H9 (cell line): ENCODE measurements around the gene ZNF664. TPM values are rescaled to one million over a fixed set of nuclear protein-coding genes. Genes with fewer than 3 reads are reported as not detected.

Experiments used
- DNase-seq: peaks from one replicate; pipeline ENCODE4 v3.0.0-alpha.2; 2017
- H2AFZ ChIP-seq: one replicate; pipeline ENCODE4 v1.6.1; 2013; ENCODE audit warnings: mild to moderate bottlenecking, low read length, control low read depth, moderate library complexity
- H2AK5ac ChIP-seq: 2 replicates; pipeline ENCODE4 v1.6.1; 2013; ENCODE audit warnings: low read length, control low read depth, mixed read lengths; ENCODE audit not compliant: insufficient read length
- H2BK120ac ChIP-seq: one replicate; pipeline ENCODE4 v1.6.1; 2013; ENCODE audit warnings: low read depth, mild to moderate bottlenecking, low read length, control low read depth, inconsistent platforms; ENCODE audit not compliant: poor library complexity, severe bottlenecking
- H2BK12ac ChIP-seq: 2 replicates; pipeline ENCODE4 v1.6.1; 2013; ENCODE audit warnings: low read length, control low read depth, mixed read lengths, low read depth; ENCODE audit not compliant: insufficient read length
- H2BK15ac ChIP-seq: 2 replicates; pipeline ENCODE4 v1.6.1; 2013; ENCODE audit warnings: low read depth, low read length, control low read depth
- H2BK20ac ChIP-seq: one replicate; pipeline ENCODE4 v1.6.1; 2013; ENCODE audit warnings: low read depth, mild to moderate bottlenecking, low read length, control low read depth, inconsistent platforms; ENCODE audit not compliant: poor library complexity, severe bottlenecking
- H2BK5ac ChIP-seq: 2 replicates; pipeline ENCODE4 v1.6.1; 2013; ENCODE audit warnings: low read length, control low read depth, mixed read lengths; ENCODE audit not compliant: insufficient read length
- H3K14ac ChIP-seq: 2 replicates; pipeline ENCODE4 v1.6.1; 2013; ENCODE audit warnings: low read length, control low read depth; ENCODE audit not compliant: insufficient read depth
- H3K18ac ChIP-seq: 2 replicates; pipeline ENCODE4 v1.6.1; 2013; ENCODE audit warnings: low read depth, mild to moderate bottlenecking, mixed read lengths, low read length, control low read depth; ENCODE audit not compliant: insufficient read length
- H3K23ac ChIP-seq: 2 replicates; pipeline ENCODE4 v1.6.1; 2013; ENCODE audit warnings: low read length, control low read depth, mixed read lengths, low read depth; ENCODE audit not compliant: insufficient read length
- H3K23me2 ChIP-seq: 2 replicates; pipeline ENCODE4 v1.6.1; 2013; ENCODE audit warnings: low read depth, mild to moderate bottlenecking, mixed read lengths, low read length, control low read depth; ENCODE audit not compliant: insufficient read length, poor library complexity, severe bottlenecking
- H3K27ac ChIP-seq: 2 replicates; pipeline ENCODE4 v1.5.1; 2013; ENCODE audit warnings: low read length, control low read depth, mixed read lengths, low read depth; ENCODE audit not compliant: insufficient read length
- H3K27me3 ChIP-seq: 2 replicates; pipeline ENCODE4 v1.6.1; 2013; ENCODE audit warnings: low read length, control low read depth, inconsistent platforms; ENCODE audit not compliant: insufficient read depth
- H3K4ac ChIP-seq: 2 replicates; pipeline ENCODE4 v1.6.1; 2013; ENCODE audit warnings: low read depth, mild to moderate bottlenecking, control low read depth, inconsistent platforms, low read length, moderate library complexity
- H3K4me1 ChIP-seq: 2 replicates; pipeline ENCODE4 v1.6.1; 2013; ENCODE audit warnings: low read length, control low read depth, inconsistent platforms; ENCODE audit not compliant: insufficient read depth
- H3K4me2 ChIP-seq: 2 replicates; pipeline ENCODE4 v1.6.1; 2013; ENCODE audit warnings: low read length, control low read depth, mixed read lengths; ENCODE audit not compliant: insufficient read length, insufficient read depth
- H3K56ac ChIP-seq: 2 replicates; pipeline ENCODE4 v1.6.1; 2013; ENCODE audit warnings: low read depth, mild to moderate bottlenecking, mixed read lengths, low read length, control low read depth; ENCODE audit not compliant: insufficient read length
- H3K79me1 ChIP-seq: 2 replicates; pipeline ENCODE4 v1.6.1; 2013; ENCODE audit warnings: low read depth, mild to moderate bottlenecking, moderate library complexity, low read length, control low read depth, inconsistent platforms; ENCODE audit not compliant: insufficient read depth, poor library complexity, severe bottlenecking
- H3K79me2 ChIP-seq: 2 replicates; pipeline ENCODE4 v1.6.1; 2013; ENCODE audit warnings: low read length, control low read depth, inconsistent platforms; ENCODE audit not compliant: insufficient read depth
- H3K9ac ChIP-seq: 2 replicates; pipeline ENCODE4 v1.6.1; 2013; ENCODE audit warnings: low read length, control low read depth, mixed read lengths; ENCODE audit not compliant: insufficient read length; ENCODE audit errors: extremely low read depth
- H3K9me3 ChIP-seq: one replicate; pipeline ENCODE4 v1.6.1; 2013; ENCODE audit warnings: low read depth, low read length, inconsistent platforms; ENCODE audit not compliant: control insufficient read depth
- H3T11ph ChIP-seq: one replicate; pipeline ENCODE4 v1.6.1; 2013; ENCODE audit warnings: mild to moderate bottlenecking, low read length, control low read depth, inconsistent platforms
- H4K20me1 ChIP-seq: one replicate; pipeline ENCODE4 v1.6.1; 2013; ENCODE audit not compliant: control insufficient read depth, insufficient read length, insufficient read depth
- H4K5ac ChIP-seq: 2 replicates; pipeline ENCODE4 v1.6.1; 2013; ENCODE audit warnings: low read depth, mild to moderate bottlenecking, mixed read lengths, low read length, control low read depth; ENCODE audit not compliant: insufficient read length
- H4K8ac ChIP-seq: replicated peaks from 2 replicates; pipeline ENCODE4 v1.6.1; 2013; ENCODE audit warnings: low read length, control low read depth, mixed read lengths, low read depth; ENCODE audit not compliant: insufficient read length
- H4K91ac ChIP-seq: 2 replicates; pipeline ENCODE4 v1.6.1; 2013; ENCODE audit warnings: low read depth, mild to moderate bottlenecking, moderate library complexity, mixed read lengths, low read length, control low read depth; ENCODE audit not compliant: insufficient read length
- H3K27ac Mint-ChIP-seq, 3 experiments: 2 replicates in 2 of 3; 3 replicates in 1 of 3; pipeline ENCODE4 v1.8.0; 2020 to 2021; ENCODE audit warnings: mixed read lengths in 3 of 3, mild to moderate bottlenecking in 1 of 3, moderate library complexity in 1 of 3
- H3K27me3 Mint-ChIP-seq: 2 replicates; pipeline ENCODE4 v1.8.0; 2021; ENCODE audit warnings: low read depth, mild to moderate bottlenecking, moderate library complexity, mixed read lengths
- H3K36me3 Mint-ChIP-seq, 3 experiments: 2 replicates in 2 of 3; 3 replicates in 1 of 3; pipeline ENCODE4 v1.8.0; 2020 to 2021; ENCODE audit warnings: low read depth in 3 of 3, mixed read lengths in 3 of 3; ENCODE audit not compliant: insufficient read depth in 1 of 3
- H3K4me1 Mint-ChIP-seq, 2 experiments: 2 replicates each; pipeline ENCODE4 v1.8.0; 2020; ENCODE audit warnings: mixed read lengths in 2 of 2
- H3K4me3 Mint-ChIP-seq, 2 experiments: 2 replicates in 1 of 2; 3 replicates in 1 of 2; pipeline ENCODE4 v1.8.0; 2020 to 2021; ENCODE audit warnings: mild to moderate bottlenecking in 2 of 2, mixed read lengths in 2 of 2, moderate library complexity in 1 of 2
- H3K9me3 Mint-ChIP-seq, 2 experiments: 2 replicates in 1 of 2; 3 replicates in 1 of 2; pipeline ENCODE4 v1.8.0; 2020; ENCODE audit warnings: mild to moderate bottlenecking in 2 of 2, mixed read lengths in 2 of 2, moderate library complexity in 1 of 2
- WGBS: extraction: QIAGEN DNeasy Blood & Tissue Kit; methylation state at CpG from one replicate; pipeline ENCODE4 v1.1.7; 2013; ENCODE audit warnings: missing lambda C conversion rate, low lambda C conversion rate, mixed read lengths; ENCODE audit not compliant: insufficient read length; ENCODE audit errors: extremely low coverage; 5-methylcytosine and 5-hydroxymethylcytosine counted together
- total RNA-seq: library from RNA; stranded (reverse); gene quantifications from 2 replicates; pipeline ENCODE4 v1.2.1, GENCODE V29; 2021
- TF ChIP-seq, protein P1 (sequence below): fragments of 200-600 bp; sonication (generic); conservative IDR thresholded peaks from 3 replicates; pipeline ENCODE4 v1.8.0; 2021; ENCODE audit warnings: antibody characterized with exemption, mild to moderate bottlenecking

The ZNF664 gene
- total RNA-seq, 1 experiment from 2014 or later, result 29.5 TPM

DNA sequence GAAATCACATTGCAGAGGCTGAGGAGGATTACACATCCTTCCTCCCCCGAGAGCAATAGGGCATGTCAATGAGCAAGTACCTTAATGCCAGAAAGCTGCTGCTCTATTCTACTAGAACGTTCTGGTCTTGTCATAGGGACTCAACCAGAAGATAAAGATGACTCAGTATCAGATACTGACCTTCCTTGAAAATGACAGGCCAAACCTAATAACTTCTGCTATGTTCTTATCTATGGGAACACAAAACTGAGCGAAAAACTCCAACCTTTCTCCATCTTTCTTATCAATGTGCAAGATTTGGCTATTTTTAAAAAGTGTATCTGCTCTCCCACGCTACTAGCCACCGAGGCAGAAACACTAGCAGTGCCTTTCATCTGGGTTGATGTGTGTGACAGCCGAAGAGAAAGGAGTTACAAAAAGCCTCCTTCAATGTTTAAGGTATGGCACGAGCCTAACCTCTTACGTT lies 5.9 kb upstream of the ZNF664 start:
- H2BK12ac ChIP-seq, result no peak overlapping the region
- no peak for DNase-seq
- H4K8ac ChIP-seq, result no peak overlapping the region
- H3K18ac ChIP-seq, result no peak overlapping the region
- no peaks in the 10 kb centered on the region for H3K4me1 ChIP-seq
- no peak overlapping the region for H2AK5ac ChIP-seq
- no peak overlapping the region for H3K23ac ChIP-seq
- H3K4me2 ChIP-seq, result no peak overlapping the region
- no peak overlapping the region for H4K91ac ChIP-seq
- no peak overlapping the region for H3K14ac ChIP-seq
- no peaks in the 10 kb centered on the region; a peak in 2 of 7 replicates for H3K36me3 Mint-ChIP-seq
- no peaks in the 10 kb centered on the region for H4K20me1 ChIP-seq
- no CpG with 5 or more reads among the region's 8 CpGs for WGBS
- H3K56ac ChIP-seq, result no peak overlapping the region
- H2AFZ ChIP-seq, result no peak overlapping the region
- no peak overlapping the region for H2BK15ac ChIP-seq
- no peak overlapping the region for H2BK20ac ChIP-seq
- peaks cover 77% of the 10 kb centered on the region for H3K27me3 ChIP-seq
- no peak overlapping the region for H3K4ac ChIP-seq
- no peak overlapping the region for H3K27ac Mint-ChIP-seq
- no peaks in the 10 kb centered on the region for H3K9me3 ChIP-seq
- no peak overlapping the region for H3T11ph ChIP-seq
- H3K27me3 Mint-ChIP-seq, result peaks cover 96% of the 10 kb centered on the region
- TF ChIP-seq, protein P1, sequence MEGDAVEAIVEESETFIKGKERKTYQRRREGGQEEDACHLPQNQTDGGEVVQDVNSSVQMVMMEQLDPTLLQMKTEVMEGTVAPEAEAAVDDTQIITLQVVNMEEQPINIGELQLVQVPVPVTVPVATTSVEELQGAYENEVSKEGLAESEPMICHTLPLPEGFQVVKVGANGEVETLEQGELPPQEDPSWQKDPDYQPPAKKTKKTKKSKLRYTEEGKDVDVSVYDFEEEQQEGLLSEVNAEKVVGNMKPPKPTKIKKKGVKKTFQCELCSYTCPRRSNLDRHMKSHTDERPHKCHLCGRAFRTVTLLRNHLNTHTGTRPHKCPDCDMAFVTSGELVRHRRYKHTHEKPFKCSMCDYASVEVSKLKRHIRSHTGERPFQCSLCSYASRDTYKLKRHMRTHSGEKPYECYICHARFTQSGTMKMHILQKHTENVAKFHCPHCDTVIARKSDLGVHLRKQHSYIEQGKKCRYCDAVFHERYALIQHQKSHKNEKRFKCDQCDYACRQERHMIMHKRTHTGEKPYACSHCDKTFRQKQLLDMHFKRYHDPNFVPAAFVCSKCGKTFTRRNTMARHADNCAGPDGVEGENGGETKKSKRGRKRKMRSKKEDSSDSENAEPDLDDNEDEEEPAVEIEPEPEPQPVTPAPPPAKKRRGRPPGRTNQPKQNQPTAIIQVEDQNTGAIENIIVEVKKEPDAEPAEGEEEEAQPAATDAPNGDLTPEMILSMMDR, result no peak
- H2BK120ac ChIP-seq, result no peak overlapping the region
- no peaks in the 10 kb centered on the region for H3K23me2 ChIP-seq
- no peak overlapping the region for H3K4me3 Mint-ChIP-seq
- H3K4me1 Mint-ChIP-seq, result peaks cover 3 to 4% of the 10 kb centered on the region in 2 experiments; a peak in 2 of 4 replicates
- H4K5ac ChIP-seq, result no peak overlapping the region
- no peaks in the 10 kb centered on the region for H3K9me3 Mint-ChIP-seq
- no peak overlapping the region for H3K9ac ChIP-seq
- no peak overlapping the region for H2BK5ac ChIP-seq
- no peaks in the 10 kb centered on the region for H3K79me2 ChIP-seq
- H3K27ac ChIP-seq, result no peak overlapping the region
- no peaks in the 10 kb centered on the region for H3K79me1 ChIP-seq
